HG02588 (cell line): ENCODE data around the gene FANK1.

Experiments used
- ATAC-seq: cut with Tn5 transposase; IDR thresholded peaks from one replicate; pipeline ENCODE4 v1.9.1; 2021; ENCODE audit warnings: mild to moderate bottlenecking, moderate library complexity; ENCODE audit not compliant: unreplicated experiment

FANK1 gene

GRCh38 chr10:126058507-126058906 is 162.1 kb downstream of the FANK1 start:
- ATAC-seq: no peak
